ENCODE results near the gene IGSF23.
"Not testable (repeated sequence)": the region's sequence is repeated elsewhere in the genome, so short reads cannot be mapped to it uniquely, and the experiment has no call there.

The IGSF23 gene

GRCh38 chr19:44610497-44610896 lies 2.9 kb upstream of the IGSF23 start:
- DNase-seq (ENCODE audit: low read depth in 2 of 3, low spot score in 2 of 3) = not testable (repeated sequence)

- DNase-seq (ENCODE audit: low read depth in 2 of 3, low spot score in 2 of 3) = no peak
These were observed 1.5 kb upstream of the IGSF23 start for GRCh38 chr19:44611812-44612295.

GRCh38 chr19:44614313-44614712 lies 950 bp downstream of the IGSF23 start:
- DNase-seq (ENCODE audit: low read depth in 2 of 3, low spot score in 2 of 3) = no peak

GRCh38 chr19:44615863-44616247 lies 2.5 kb downstream of the IGSF23 start:
- no peak for DNase-seq (ENCODE audit: low read depth in 2 of 3, low spot score in 2 of 3)

- no peak for DNase-seq (ENCODE audit: low read depth in 2 of 3, low spot score in 2 of 3)
These were observed 3.9 kb downstream of the IGSF23 start for GRCh38 chr19:44617110-44617880.

- no peak for DNase-seq (ENCODE audit: low read depth in 2 of 3, low spot score in 2 of 3)
These were observed 5.4 kb downstream of the IGSF23 start for GRCh38 chr19:44618640-44619357.

GRCh38 chr19:44620667-44621066 lies 7.3 kb downstream of the IGSF23 start:
- DNase-seq (ENCODE audit: low read depth in 2 of 3, low spot score in 2 of 3) = no peak

GRCh38 chr19:44621367-44621766 lies 8.0 kb downstream of the IGSF23 start:
- no peak for DNase-seq (ENCODE audit: low read depth in 2 of 3, low spot score in 2 of 3)

GRCh38 chr19:44623080-44623479 lies 9.7 kb downstream of the IGSF23 start:
- DNase-seq (ENCODE audit: low read depth in 2 of 3, low spot score in 2 of 3) = no peak

GRCh38 chr19:44623626-44624025 lies 10.3 kb downstream of the IGSF23 start:
- no peak for DNase-seq (ENCODE audit: low read depth in 2 of 3, low spot score in 2 of 3)

GRCh38 chr19:44624840-44625354 lies 11.5 kb downstream of the IGSF23 start:
- no peak for DNase-seq (ENCODE audit: low read depth in 2 of 3, low spot score in 2 of 3)

GRCh38 chr19:44625637-44626036 lies 12.3 kb downstream of the IGSF23 start:
- DNase-seq (ENCODE audit: low read depth in 2 of 3, low spot score in 2 of 3) = not testable (repeated sequence)

- DNase-seq (ENCODE audit: low read depth in 2 of 3, low spot score in 2 of 3) = no peak
These were observed 12.8 kb downstream of the IGSF23 start for GRCh38 chr19:44626048-44626624.

GRCh38 chr19:44627631-44628030 lies 14.3 kb downstream of the IGSF23 start:
- DNase-seq (ENCODE audit: low read depth in 2 of 3, low spot score in 2 of 3) = no peak

GRCh38 chr19:44628793-44629192 lies 15.4 kb downstream of the IGSF23 start:
- no peak for DNase-seq (ENCODE audit: low read depth in 2 of 3, low spot score in 2 of 3)

- not testable (repeated sequence) for DNase-seq (ENCODE audit: low read depth in 2 of 3, low spot score in 2 of 3)
These were observed 18.2 kb downstream of the IGSF23 start for GRCh38 chr19:44631611-44632010.

GRCh38 chr19:44634058-44634457 lies 20.7 kb downstream of the IGSF23 start:
- DNase-seq (ENCODE audit: low read depth in 2 of 3, low spot score in 2 of 3) = not testable (repeated sequence)

- no peak for DNase-seq (ENCODE audit: low read depth in 2 of 3, low spot score in 2 of 3)
These were observed 21.4 kb downstream of the IGSF23 start for GRCh38 chr19:44634785-44635184.

- no peak for DNase-seq (ENCODE audit: low read depth in 2 of 3, low spot score in 2 of 3)
These were observed 22.4 kb downstream of the IGSF23 start for GRCh38 chr19:44635581-44636438.

GRCh38 chr19:44636439-44637389 lies 23.4 kb downstream of the IGSF23 start:
- no peak for DNase-seq (ENCODE audit: low read depth in 2 of 3, low spot score in 2 of 3)
